Body of pancreas (tissue), 4 donors: ENCODE data around the gene DHCR7. TPM values are rescaled to one million over a fixed set of nuclear protein-coding genes. Genes with fewer than 3 reads are reported as not detected.

Experiments used
- ATAC-seq: fragments of 150-250 bp; one replicate; pipeline ENCODE4 v1.9.1; 2016
- DNase-seq, 4 donors: peaks; one replicate each; pipeline ENCODE4 v3.0.0-alpha.2; 2019
- H3K27ac ChIP-seq, 4 donors: fragments of 200-600 bp; sonication (generic); 1 replicate in 3 of 4; 2 replicates in 1 of 4; pipeline versions ENCODE4 v1.5.1 to v1.6.1; 2016 to 2019; ENCODE audit warnings: mild to moderate bottlenecking in 1 of 4, mixed read lengths in 1 of 4, moderate library complexity in 1 of 4
- H3K27me3 ChIP-seq, 2 donors: fragments of 200-600 bp; sonication (generic); one replicate each; pipeline ENCODE4 v1.6.0; 2016; ENCODE audit warnings: mild to moderate bottlenecking in 1 of 2
- H3K36me3 ChIP-seq, 2 donors: fragments of 200-600 bp; sonication (generic); replicated peaks in 1 of 2; 2 replicates each; pipeline ENCODE4 v1.5.1; 2016; ENCODE audit warnings: low read depth in 2 of 2; ENCODE audit not compliant: insufficient read depth in 1 of 2
- H3K4me1 ChIP-seq: fragments of 200-600 bp; sonication (generic); one replicate; pipeline ENCODE4 v1.6.0; 2016
- H3K4me3 ChIP-seq, 2 donors: fragments of 200-600 bp; sonication (generic); 1 replicate in 1 of 2; 2 replicates in 1 of 2; pipeline ENCODE4 v1.5.1; 2016 to 2019
- H3K9me3 ChIP-seq, 3 donors: fragments of 200-600 bp; sonication (generic); 1 replicate in 2 of 3; 2 replicates in 1 of 3; pipeline ENCODE4 v1.5.1; 2016
- CTCF ChIP-seq, 7 experiments: fragments of 450-650 bp in 4 of 7; fragments of 200-600 bp in 3 of 7; sonication (generic) in 3 of 7; IDR thresholded peaks; one replicate each; pipeline ENCODE4 v1.5.1; 2016 to 2019; ENCODE audit warnings: antibody characterized with exemption in 7 of 7
- POLR2A ChIP-seq, 3 donors: fragments of 450-650 bp; IDR thresholded peaks; one replicate each; pipeline ENCODE4 v1.6.1; 2016; ENCODE audit warnings: antibody characterized with exemption in 3 of 3, mild to moderate bottlenecking in 2 of 3
- WGBS, 2 donors: methylation state at CpG; one replicate each; pipeline ENCODE4 v1.1.5; 2017; 5-methylcytosine and 5-hydroxymethylcytosine counted together
- intact Hi-C: fragments of 100-400 bp; cut with DNase I; formaldehyde crosslinking; loops from one replicate; pipeline ENCODE4 v1.15.1; 2023
- total RNA-seq, 2 donors: library from RNA; depleted of rRNA; stranded (reverse); fragments of >200 nt; gene quantifications; one replicate each; pipeline ENCODE4 v1.1.0, GENCODE V29; 2016

Gene DHCR7
- total RNA-seq, 2 donors from 2014 or later, result 15.8 to 16.2 TPM

- WGBS, 2 donors, result 74 to 85% methylated on average over 8 of the region's 8 CpGs
- DNase-seq (no peak), ATAC-seq (no peak)
- Histone ChIP-seq H3K36me3 (peaks cover 6 to 17% of the 10 kb centered on the region in 2 donors), H3K4me1 (peaks cover 26% of the 10 kb centered on the region), H3K9me3 (no peaks in the 10 kb centered on the region), H3K27ac (no peak overlapping the region), H3K27me3 (no peaks in the 10 kb centered on the region), H3K4me3 (no peak overlapping the region)
- intact Hi-C loops, result no loop called here
- TF ChIP-seq CTCF (IDR thresholded peaks at IDR 0.05) (no peak), POLR2A (IDR thresholded peaks at IDR 0.05) (no peak)
Observed at GRCh38 chr11:71456294-71456693, 8.1 kb upstream of the DHCR7 start.

- intact Hi-C loops, result no loop called here
- 61 to 68% methylated on average over 7 of the region's 7 CpGs for WGBS, 2 donors
- ATAC-seq (no peak), DNase-seq (peak; percentile 28 to 52 (median 34))
- H3K27me3 ChIP-seq, result no peaks in the 10 kb centered on the region
- no peaks in the 10 kb centered on the region for H3K9me3 ChIP-seq
- H3K27ac ChIP-seq, result no peak overlapping the region
- peaks cover 6 to 13% of the 10 kb centered on the region in 2 donors for H3K36me3 ChIP-seq
- TF ChIP-seq CTCF (IDR thresholded peaks at IDR 0.05) (peak in 4 of 7 experiments; percentile 17 to 37 (median 34)), POLR2A (IDR thresholded peaks at IDR 0.05) (no peak)
- H3K4me1 ChIP-seq, result peaks cover 41% of the 10 kb centered on the region
- H3K4me3 ChIP-seq, result no peak overlapping the region
Observed at GRCh38 chr11:71454470-71455113, 6.4 kb upstream of the DHCR7 start.

- Histone ChIP-seq H3K4me1 (peaks cover 45% of the 10 kb centered on the region), H3K36me3 (peaks cover 6% of the 10 kb centered on the region in 2 donors), H3K27me3 (no peaks in the 10 kb centered on the region), H3K9me3 (no peaks in the 10 kb centered on the region), H3K4me3 (peak overlapping the region in 1 of 2 donors; percentile 70), H3K27ac (peak overlapping the region in 1 of 4 donors; percentile 90)
- DNase-seq, result no peak
- no peak for ATAC-seq
- TF ChIP-seq CTCF (IDR thresholded peaks at IDR 0.05) (no peak), POLR2A (IDR thresholded peaks at IDR 0.05) (no peak)
- intact Hi-C loops, result no loop called here
- WGBS, 2 donors, result 19 to 23% methylated on average over 7 of the region's 7 CpGs
Observed at GRCh38 chr11:71453918-71454304, 5.7 kb upstream of the DHCR7 start.

- no peak for TF ChIP-seq CTCF (IDR thresholded peaks at IDR 0.05)
- peak; percentile 35 to 81 (median 73) for TF ChIP-seq POLR2A (IDR thresholded peaks at IDR 0.05)
- Histone ChIP-seq H3K9me3 (no peaks in the 10 kb centered on the region), H3K27ac (peak within 1 kb of the TSS; percentile 74 to 92 (median 90)), H3K4me3 (peak within 1 kb of the TSS; percentile 70 to 91), H3K36me3 (peaks cover 2 to 6% of the 10 kb centered on the region in 2 donors), H3K4me1 (peaks cover 45% of the 10 kb centered on the region), H3K27me3 (no peaks in the 10 kb centered on the region)
- ATAC-seq (peak; percentile 91), DNase-seq (peak; percentile 98 to 99 (median 99))
- intact Hi-C loops, result no loop called here
- 0 to 2% methylated on average over 19 to 58 of the region's 61 CpGs for WGBS, 2 donors
Observed at GRCh38 chr11:71453037-71453917, 5.1 kb upstream of the DHCR7 start, which contains the start of gene NADSYN1. TSS of gene NADSYN1 (plus strand) at chr11:71453203. CDS start at chr11:71453297, 94 bp downstream.
